Astrocyte of the spinal cord (primary cell): ENCODE data around the gene ZNHIT6.

Experiments used
- DNase-seq: peaks from one replicate; pipeline ENCODE4 v3.0.0; 2011; ENCODE audit warnings: low read depth, low spot score
- H3K4me3 ChIP-seq: 2 replicates; pipeline ENCODE4 v1.5.1; 2011; ENCODE audit warnings: low read depth, mild to moderate bottlenecking, low read length, moderate library complexity
- CTCF ChIP-seq: IDR thresholded peaks from 2 replicates; pipeline ENCODE4 v1.5.1; 2012; ENCODE audit warnings: low read depth, mild to moderate bottlenecking, low read length, inconsistent platforms
- in situ Hi-C: cut with HindIII; loops from 2 replicates; pipeline ENCODE4 v1.10.0; 2017; ENCODE audit warnings: low sequenced_read_pairs

The ZNHIT6 gene

GRCh38 chr1:85672031-85672660 is 36.1 kb downstream of the ZNHIT6 start:
- no peak for TF ChIP-seq CTCF
- in situ Hi-C loops = no loop called here
- DNase-seq = no peak
- no peak overlapping the region for H3K4me3 ChIP-seq

GRCh38 chr1:85665932-85666331 is 42.3 kb downstream of the ZNHIT6 start:
- no peak for TF ChIP-seq CTCF
- H3K4me3 ChIP-seq = no peak overlapping the region
- in situ Hi-C loops = no loop called here
- DNase-seq = no peak

DNA sequence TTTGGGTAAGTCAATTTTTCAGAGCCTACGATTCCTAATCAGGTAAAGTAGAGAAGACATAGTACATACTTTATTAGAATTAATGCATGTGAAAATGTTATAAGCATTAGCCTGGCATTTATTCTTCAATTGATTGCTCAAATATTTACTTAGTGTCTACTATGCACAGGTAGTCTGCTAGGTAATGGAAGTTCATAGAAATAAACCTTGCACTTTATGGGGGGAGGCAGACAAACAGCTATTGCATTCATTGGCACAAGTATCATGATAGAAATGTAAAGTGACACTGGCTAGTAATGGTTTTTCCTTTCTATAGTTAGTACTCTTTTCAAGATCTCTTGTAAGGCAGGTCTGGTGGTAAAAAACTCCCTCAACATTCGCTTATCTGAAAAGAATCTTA is 44.9 kb downstream of the ZNHIT6 start:
- in situ Hi-C loops = no loop called here
- no peak for TF ChIP-seq CTCF
- H3K4me3 ChIP-seq = no peak overlapping the region
- DNase-seq = no peak

DNA sequence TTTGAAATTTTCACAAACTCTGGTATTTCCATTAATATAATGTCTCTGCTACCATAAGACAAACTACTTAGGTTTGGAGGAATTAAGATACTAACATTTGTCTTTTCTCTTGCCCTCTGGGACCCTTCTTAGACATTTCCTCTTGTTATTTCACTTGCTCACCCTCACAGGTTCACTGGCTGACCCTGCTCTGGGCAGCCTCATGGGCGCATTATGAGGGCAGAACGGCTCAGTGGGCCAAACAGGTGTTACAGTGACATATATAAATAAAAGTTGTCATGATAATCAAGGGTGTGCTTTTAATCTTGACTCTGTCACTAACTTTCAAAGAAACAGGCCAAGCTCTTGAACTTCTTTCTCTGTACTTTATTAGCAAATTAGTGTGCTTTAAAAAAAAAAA is 46.5 kb downstream of the ZNHIT6 start:
- DNase-seq = no peak
- H3K4me3 ChIP-seq = no peak overlapping the region
- no peak for TF ChIP-seq CTCF
- in situ Hi-C loops = no loop called here

GRCh38 chr1:85660541-85660940 is 47.7 kb downstream of the ZNHIT6 start:
- in situ Hi-C loops = no loop called here
- no peak for DNase-seq
- no peak for TF ChIP-seq CTCF
- no peak overlapping the region for H3K4me3 ChIP-seq

- TF ChIP-seq CTCF = no peak
- DNase-seq = no peak
- in situ Hi-C loops = no loop called here
- H3K4me3 ChIP-seq = no peak overlapping the region
Observed at GRCh38 chr1:85659174-85659573, 49.1 kb downstream of the ZNHIT6 start.

GRCh38 chr1:85656948-85657347 is 51.3 kb downstream of the ZNHIT6 start:
- DNase-seq = no peak
- no peak overlapping the region for H3K4me3 ChIP-seq
- in situ Hi-C loops = no loop called here
- TF ChIP-seq CTCF = no peak
